Stomach smooth muscle (tissue), 2 donors: ENCODE results near the gene GRHL3.

Source experiments
- H3K27ac ChIP-seq: one replicate; pipeline ENCODE4 v1.7.0; 2013; ENCODE audit warnings: mild to moderate bottlenecking, low read length, inconsistent platforms
- H3K27me3 ChIP-seq, 2 donors: one replicate each; pipeline ENCODE4 v1.7.0; 2013; ENCODE audit warnings: low read length in 2 of 2; ENCODE audit not compliant: insufficient read depth in 2 of 2, control insufficient read depth in 1 of 2
- H3K36me3 ChIP-seq, 2 donors: one replicate each; pipeline ENCODE4 v1.7.0; 2013; ENCODE audit warnings: low read length in 2 of 2; ENCODE audit not compliant: control insufficient read depth in 2 of 2, insufficient read depth in 2 of 2
- H3K4me1 ChIP-seq: one replicate; pipeline ENCODE4 v1.7.0; 2013; ENCODE audit warnings: low read length; ENCODE audit not compliant: control insufficient read depth, insufficient read depth
- H3K4me3 ChIP-seq, 2 donors: one replicate each; pipeline ENCODE4 v1.7.0; 2013; ENCODE audit warnings: low read length in 2 of 2
- H3K9ac ChIP-seq, 2 donors: one replicate each; pipeline ENCODE4 v1.7.0; 2013; ENCODE audit warnings: low read length in 2 of 2, mild to moderate bottlenecking in 1 of 2
- H3K9me3 ChIP-seq, 2 donors: one replicate each; pipeline ENCODE4 v1.7.0; 2013; ENCODE audit warnings: low read length in 2 of 2; ENCODE audit not compliant: control insufficient read depth in 2 of 2
- donor health status: healthy.
- donor health status: Pancreatic carcinoma.

The GRHL3 gene

DNA sequence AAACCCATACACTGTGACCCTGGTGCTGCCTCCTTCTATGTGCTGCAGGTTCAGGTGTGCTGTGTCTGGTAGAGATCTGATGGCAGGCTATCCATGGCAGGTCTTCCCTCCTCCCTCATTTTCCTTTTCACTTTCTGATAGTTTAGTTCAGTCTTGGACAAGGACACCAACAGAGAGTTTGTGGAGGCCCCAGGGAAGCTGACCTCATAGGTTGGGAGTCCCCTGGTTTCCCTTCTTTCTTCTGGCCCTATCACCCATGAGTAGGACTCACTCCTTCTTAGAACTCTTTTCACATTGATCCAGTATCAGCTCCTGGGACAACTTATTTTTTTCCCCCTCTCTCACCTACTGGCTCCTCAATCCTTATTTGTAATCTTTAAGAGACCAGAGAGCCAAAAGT lies 8.3 kb downstream of the GRHL3 start:
- Histone ChIP-seq H3K36me3 (no peaks in the 10 kb centered on the region), H3K27ac (no peak overlapping the region), H3K27me3 (peaks cover 0 to 2% of the 10 kb centered on the region in 2 donors), H3K4me1 (peaks cover 4% of the 10 kb centered on the region), H3K9ac (no peak overlapping the region), H3K9me3 (no peaks in the 10 kb centered on the region), H3K4me3 (no peak overlapping the region)

DNA sequence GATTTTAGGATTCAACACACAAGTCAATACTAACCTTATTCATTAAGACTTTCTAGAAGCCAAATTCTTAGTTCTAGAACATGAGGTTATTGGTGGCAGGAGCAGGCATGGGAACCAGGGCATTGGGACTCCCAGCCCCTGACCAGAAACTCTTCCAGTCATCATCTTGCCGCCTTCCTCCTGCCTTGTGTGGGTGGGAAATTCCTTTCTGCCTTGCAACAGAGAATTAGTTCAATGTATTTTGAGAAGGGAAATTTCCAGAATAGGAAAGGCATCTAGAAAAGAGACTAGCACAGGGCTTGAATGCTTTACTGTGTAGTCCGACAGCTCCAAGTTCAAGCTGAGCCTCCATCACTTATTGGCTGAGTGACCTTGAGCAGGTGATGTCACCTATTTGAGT lies 8.7 kb downstream of the GRHL3 start:
- Histone ChIP-seq H3K4me3 (no peak overlapping the region), H3K27ac (no peak overlapping the region), H3K36me3 (no peaks in the 10 kb centered on the region), H3K9me3 (no peaks in the 10 kb centered on the region), H3K9ac (no peak overlapping the region), H3K4me1 (peaks cover under 1% of the 10 kb centered on the region), H3K27me3 (peaks cover 0 to 2% of the 10 kb centered on the region in 2 donors)

DNA sequence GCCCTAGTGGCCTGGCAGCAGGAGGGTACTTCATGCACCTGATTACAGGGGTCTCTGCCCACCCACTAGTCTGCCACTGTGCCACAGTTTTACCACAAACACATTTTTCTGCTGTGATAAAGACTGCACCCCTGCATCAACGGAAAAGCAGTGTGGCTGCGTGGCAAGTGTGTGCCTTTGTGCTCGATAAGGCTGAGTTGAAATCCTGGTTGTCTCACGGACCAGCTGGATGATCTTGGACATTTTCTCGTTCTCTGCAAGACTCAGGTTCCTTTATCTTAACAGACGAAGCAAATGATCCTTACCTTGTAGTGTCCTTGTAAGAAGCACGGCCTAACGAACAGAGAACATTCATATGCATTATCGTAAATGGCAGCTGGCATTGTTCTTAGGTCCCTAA lies 10.2 kb downstream of the GRHL3 start:
- no peak overlapping the region for H3K27ac ChIP-seq
- H3K27me3 ChIP-seq = peaks cover 0 to 2% of the 10 kb centered on the region in 2 donors
- H3K36me3 ChIP-seq = no peaks in the 10 kb centered on the region
- no peak overlapping the region for H3K9ac ChIP-seq
- H3K9me3 ChIP-seq = no peaks in the 10 kb centered on the region
- no peaks in the 10 kb centered on the region for H3K4me1 ChIP-seq
- no peak overlapping the region for H3K4me3 ChIP-seq

DNA sequence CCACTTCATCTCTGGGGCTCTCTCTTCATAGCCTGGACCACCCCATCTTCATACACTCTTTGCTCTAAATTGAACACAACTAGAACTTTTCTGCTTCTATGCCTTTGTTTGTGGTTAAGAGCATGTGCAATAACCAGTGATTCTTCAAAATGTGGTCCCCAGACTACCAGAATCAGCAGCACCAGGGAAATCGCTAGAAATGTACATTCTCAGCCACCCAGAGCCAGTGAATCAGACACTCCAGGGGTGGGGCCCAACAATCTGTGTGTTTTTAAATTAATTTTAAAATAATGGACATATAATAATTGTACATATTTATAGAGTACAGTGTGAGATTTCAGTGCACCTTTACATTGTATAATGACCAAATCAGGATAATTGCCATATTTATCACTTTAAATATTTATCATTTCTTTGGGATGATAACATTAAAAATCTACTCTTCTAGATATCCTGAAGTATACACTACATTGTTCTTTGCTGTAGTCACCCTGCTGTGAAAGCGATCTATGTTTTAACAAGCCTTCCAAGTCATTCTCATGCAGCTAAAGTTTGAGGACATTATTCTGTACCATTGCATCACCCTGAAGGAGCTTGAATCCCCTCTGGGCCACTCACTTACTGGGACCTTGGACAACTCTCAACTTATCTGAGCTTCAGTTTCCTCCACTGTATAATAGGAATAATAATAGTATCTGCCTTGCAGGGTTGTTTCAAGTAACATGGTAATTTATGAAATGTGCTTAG lies 10.8 kb downstream of the GRHL3 start:
- no peaks in the 10 kb centered on the region for H3K4me1 ChIP-seq
- H3K27ac ChIP-seq = no peak overlapping the region
- no peaks in the 10 kb centered on the region for H3K36me3 ChIP-seq
- H3K4me3 ChIP-seq = no peak overlapping the region
- peaks cover 0 to 2% of the 10 kb centered on the region in 2 donors for H3K27me3 ChIP-seq
- no peaks in the 10 kb centered on the region for H3K9me3 ChIP-seq
- no peak overlapping the region for H3K9ac ChIP-seq

DNA sequence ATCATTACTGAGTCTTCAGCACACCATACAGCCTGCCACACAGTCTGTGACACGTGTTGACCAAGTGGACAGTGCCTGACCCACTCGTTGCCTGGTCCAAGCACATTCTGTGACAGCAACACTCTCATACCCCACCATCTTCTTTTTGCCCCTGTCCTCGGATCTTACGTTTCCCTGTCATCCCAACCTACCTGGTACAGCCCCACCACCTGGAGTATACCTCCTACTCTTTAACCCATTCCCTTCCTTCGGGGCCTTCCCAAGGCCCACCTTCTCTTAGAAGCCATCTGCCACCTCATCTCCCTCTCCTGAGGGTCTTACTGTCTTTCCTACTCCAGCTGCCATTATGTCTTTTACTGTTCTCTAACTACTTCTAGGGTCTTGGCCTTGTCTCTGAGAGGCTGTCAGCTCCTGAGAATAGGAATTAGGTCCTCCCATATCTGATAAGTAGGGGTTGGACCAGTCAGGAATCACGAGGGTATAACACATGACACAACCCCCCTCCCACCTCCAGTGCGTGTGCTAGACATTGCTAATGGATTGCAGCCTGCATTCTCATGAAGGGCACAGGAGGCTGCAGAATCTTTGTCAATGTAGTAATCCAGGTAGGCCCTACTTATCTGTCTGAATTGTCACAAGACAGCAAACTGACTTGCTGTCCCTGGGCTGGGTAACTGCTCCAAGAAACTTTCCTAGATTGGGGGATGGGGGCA lies 13.0 kb downstream of the GRHL3 start:
- Histone ChIP-seq H3K27ac (no peak overlapping the region), H3K4me3 (no peak overlapping the region), H3K9me3 (no peaks in the 10 kb centered on the region), H3K27me3 (peaks cover 0 to 2% of the 10 kb centered on the region in 2 donors), H3K4me1 (no peaks in the 10 kb centered on the region), H3K36me3 (no peaks in the 10 kb centered on the region), H3K9ac (no peak overlapping the region)

DNA sequence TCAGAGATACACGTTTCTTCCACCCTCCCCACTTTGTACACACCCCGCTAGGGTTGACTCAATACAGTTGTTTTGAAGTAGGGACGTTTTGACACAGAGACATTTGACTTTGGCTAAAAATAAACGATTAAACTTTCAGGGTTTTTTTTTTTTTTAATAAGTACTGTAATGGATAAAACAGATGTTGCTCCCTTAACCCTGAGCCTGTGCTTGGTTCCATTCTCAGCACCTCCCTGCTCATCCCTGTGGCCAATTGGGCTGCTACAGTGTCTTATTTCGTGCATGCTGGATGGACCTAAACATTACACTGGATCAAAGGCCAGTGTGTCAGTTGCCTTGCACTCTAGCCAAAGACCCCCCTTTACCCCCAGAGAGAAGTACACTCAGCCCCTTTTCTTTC lies 16.9 kb downstream of the GRHL3 start:
- H3K4me1 ChIP-seq = no peaks in the 10 kb centered on the region
- no peaks in the 10 kb centered on the region for H3K9me3 ChIP-seq
- no peak overlapping the region for H3K27ac ChIP-seq
- no peak overlapping the region for H3K4me3 ChIP-seq
- H3K27me3 ChIP-seq = no peaks in the 10 kb centered on the region
- no peaks in the 10 kb centered on the region for H3K36me3 ChIP-seq
- no peak overlapping the region for H3K9ac ChIP-seq

DNA sequence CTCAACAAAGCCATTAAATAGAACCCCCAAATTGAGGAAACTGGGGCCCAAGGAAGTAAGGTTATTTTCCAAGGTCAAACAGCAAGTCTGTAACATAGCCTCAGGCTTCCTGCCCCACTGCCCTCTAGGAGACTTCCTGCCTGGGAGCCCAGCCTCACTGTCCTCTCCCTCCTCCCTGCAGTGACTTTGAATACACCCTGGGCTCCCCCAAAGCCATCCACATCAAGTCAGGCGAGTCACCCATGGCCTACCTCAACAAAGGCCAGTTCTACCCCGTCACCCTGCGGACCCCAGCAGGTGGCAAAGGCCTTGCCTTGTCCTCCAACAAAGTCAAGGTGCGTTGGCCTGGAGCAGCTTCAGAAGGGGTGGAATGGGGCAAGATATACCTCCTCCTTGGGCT lies 18.3 kb downstream of the GRHL3 start:
- Histone ChIP-seq H3K9me3 (no peaks in the 10 kb centered on the region), H3K27me3 (no peaks in the 10 kb centered on the region), H3K4me3 (no peak overlapping the region), H3K27ac (no peak overlapping the region), H3K4me1 (no peaks in the 10 kb centered on the region), H3K9ac (no peak overlapping the region), H3K36me3 (no peaks in the 10 kb centered on the region)

DNA sequence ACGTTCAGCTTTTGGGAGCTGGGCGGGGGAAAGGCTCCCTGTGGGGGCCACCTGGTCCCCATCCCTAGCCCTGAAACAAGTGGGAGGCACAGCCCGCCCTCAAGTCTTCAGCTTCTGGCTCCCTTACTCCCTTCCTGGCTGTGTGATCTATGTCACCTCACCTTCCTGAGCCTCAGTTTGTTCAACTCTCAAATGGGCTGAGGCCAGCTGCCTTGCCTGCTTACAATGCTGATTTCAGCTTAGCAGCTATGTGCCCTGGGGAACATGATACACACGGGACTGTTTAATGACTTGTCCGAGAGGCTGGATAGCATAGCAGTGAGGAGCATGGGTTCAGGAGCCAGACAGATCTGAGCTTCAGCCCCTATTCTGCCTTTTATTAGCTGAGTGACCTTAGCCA lies 19.3 kb downstream of the GRHL3 start:
- Histone ChIP-seq H3K27me3 (no peaks in the 10 kb centered on the region), H3K4me1 (no peaks in the 10 kb centered on the region), H3K4me3 (no peak overlapping the region), H3K27ac (no peak overlapping the region), H3K36me3 (no peaks in the 10 kb centered on the region), H3K9me3 (no peaks in the 10 kb centered on the region), H3K9ac (no peak overlapping the region)

DNA sequence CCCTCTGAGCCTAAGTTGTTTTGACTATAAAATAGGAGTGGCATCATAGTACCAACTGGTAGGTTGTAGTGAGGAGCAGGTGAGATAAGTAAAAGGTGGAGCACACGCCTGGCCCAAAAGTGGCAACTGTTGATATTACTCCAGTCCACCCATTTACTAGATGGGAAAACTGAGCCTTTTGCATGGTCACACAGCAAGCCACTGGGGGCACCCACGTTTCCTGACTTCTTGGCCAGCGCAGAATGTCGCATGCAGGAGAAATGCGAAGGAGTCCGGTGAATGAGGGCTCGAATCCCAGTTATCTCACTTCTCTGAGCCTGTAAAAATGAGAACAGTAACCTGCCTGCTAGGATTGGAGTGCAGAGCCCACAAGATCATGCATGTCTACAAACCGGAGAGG lies 20.8 kb downstream of the GRHL3 start:
- Histone ChIP-seq H3K4me3 (no peak overlapping the region), H3K9ac (no peak overlapping the region), H3K9me3 (no peaks in the 10 kb centered on the region), H3K4me1 (no peaks in the 10 kb centered on the region), H3K27ac (no peak overlapping the region), H3K36me3 (no peaks in the 10 kb centered on the region), H3K27me3 (no peaks in the 10 kb centered on the region)

DNA sequence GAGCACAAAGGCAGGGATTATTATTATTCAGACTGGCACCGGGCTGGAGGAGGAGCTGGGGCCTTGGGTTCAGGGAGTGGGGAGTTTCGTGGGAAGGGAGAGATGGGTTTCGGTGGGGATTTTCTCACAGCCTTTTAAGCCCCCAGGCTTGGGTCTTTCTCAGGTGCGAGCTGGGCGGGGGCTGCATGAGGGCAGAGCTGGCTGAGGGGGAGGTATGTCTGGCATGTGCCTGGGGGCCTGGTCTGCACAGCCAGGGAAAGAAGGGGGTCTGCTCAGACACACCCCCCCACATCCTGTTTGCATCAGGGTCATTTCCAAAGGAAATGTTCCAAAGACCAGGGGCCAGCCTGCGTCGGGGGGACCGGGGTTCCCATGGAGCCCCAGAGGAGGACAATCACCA lies 21.6 kb downstream of the GRHL3 start:
- Histone ChIP-seq H3K36me3 (no peaks in the 10 kb centered on the region), H3K9ac (no peak overlapping the region), H3K9me3 (no peaks in the 10 kb centered on the region), H3K4me1 (no peaks in the 10 kb centered on the region), H3K27ac (no peak overlapping the region), H3K4me3 (no peak overlapping the region), H3K27me3 (peaks cover 0 to 3% of the 10 kb centered on the region in 2 donors)

DNA sequence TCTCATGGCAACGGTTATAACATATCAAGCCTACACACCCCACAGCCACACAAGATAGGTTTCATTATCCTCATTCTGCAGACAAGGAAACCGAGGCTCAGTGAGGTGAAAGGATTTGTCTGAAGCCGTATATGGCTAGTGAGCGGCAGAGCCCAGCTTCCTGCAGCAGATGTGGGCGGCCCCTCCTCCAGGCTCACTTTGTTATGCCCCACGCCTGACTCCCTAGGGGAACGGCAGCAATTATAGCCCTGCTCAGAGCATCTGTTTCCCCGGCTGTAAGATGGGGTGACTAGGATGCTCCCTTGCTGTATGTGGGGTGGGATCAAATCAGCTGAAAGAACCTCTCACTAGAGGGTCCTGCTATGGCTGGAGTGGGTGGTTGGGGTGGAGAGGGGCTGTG lies 22.1 kb downstream of the GRHL3 start:
- Histone ChIP-seq H3K27me3 (peaks cover 0 to 3% of the 10 kb centered on the region in 2 donors), H3K27ac (no peak overlapping the region), H3K4me1 (no peaks in the 10 kb centered on the region), H3K9me3 (no peaks in the 10 kb centered on the region), H3K36me3 (no peaks in the 10 kb centered on the region), H3K9ac (no peak overlapping the region), H3K4me3 (no peak overlapping the region)
